OCI-LY3 (cell line): Measurements from ENCODE around the gene FRMD6.

Source experiments
- CTCF ChIP-seq: fragments of 200-600, 300-600 bp; sonication (generic); IDR thresholded peaks from 2 replicates; pipeline ENCODE4 v1.5.1; 2014; ENCODE audit warnings: antibody characterized with exemption, low read length, low read depth
- EZH2phosphoT487 ChIP-seq: fragments of 200-600 bp; shearing (Covaris generic); IDR thresholded peaks from 2 replicates; pipeline ENCODE4 v1.6.1; 2018; ENCODE audit warnings: antibody characterized with exemption, mixed run types, low read depth

GRCh38 chr14:51677266-51677665, 25.6 kb downstream of the FRMD6 start:
- TF ChIP-seq CTCF = no peak
- TF ChIP-seq EZH2phosphoT487 = no peak
